Stimulated activated CD4-positive, alpha-beta T cell treated with anti-CD3 and anti-CD28 coated beads, TNF-alpha, amount 100 ng/mL, for 48 hours (primary cell): Measurements from ENCODE around the gene KDM4B.
"Not testable (repeated sequence)": the region's sequence is repeated elsewhere in the genome, so short reads cannot be mapped to it uniquely, and the experiment has no call there.

ENCODE experiments used
- DNase-seq, 3 donors: peaks; one replicate each; pipeline ENCODE4 v3.0.0-alpha.2; 2020; ENCODE audit warnings: low read depth in 3 of 3

The KDM4B gene

GRCh38 chr19:4967738-4968461, 1.0 kb upstream of the KDM4B start:
- no peak for DNase-seq

- no peak for DNase-seq
Measured at GRCh38 chr19:4969292-4969771, 419 bp downstream of the KDM4B start.

GRCh38 chr19:4969772-4970531, 1.0 kb downstream of the KDM4B start:
- no peak for DNase-seq

GRCh38 chr19:4970558-4971423, 1.9 kb downstream of the KDM4B start:
- DNase-seq: no peak

GRCh38 chr19:4971424-4971793, 2.5 kb downstream of the KDM4B start:
- peak in 1 of 3 donors; percentile 17 for DNase-seq

- DNase-seq: no peak
Measured at GRCh38 chr19:4971816-4972495, 3.0 kb downstream of the KDM4B start.

- DNase-seq: no peak
Measured at GRCh38 chr19:4972509-4973230, 3.8 kb downstream of the KDM4B start.

GRCh38 chr19:4974880-4975469, 6.1 kb downstream of the KDM4B start:
- no peak for DNase-seq

GRCh38 chr19:4975601-4976000, 6.7 kb downstream of the KDM4B start:
- not testable (repeated sequence) for DNase-seq

- no peak for DNase-seq
Measured at GRCh38 chr19:4976401-4977298, 7.7 kb downstream of the KDM4B start.

- no peak for DNase-seq
Measured at GRCh38 chr19:4977299-4978174, 8.6 kb downstream of the KDM4B start.

GRCh38 chr19:4979211-4979807, 10.4 kb downstream of the KDM4B start:
- no peak for DNase-seq

GRCh38 chr19:4980067-4980466, 11.2 kb downstream of the KDM4B start:
- DNase-seq: no peak

GRCh38 chr19:4980838-4981680, 12.1 kb downstream of the KDM4B start:
- no peak for DNase-seq

- DNase-seq: no peak
Measured at GRCh38 chr19:4981681-4981958, 12.7 kb downstream of the KDM4B start.

- no peak for DNase-seq
Measured at GRCh38 chr19:4983346-4984105, 14.6 kb downstream of the KDM4B start.

GRCh38 chr19:4984106-4984380, 15.1 kb downstream of the KDM4B start:
- no peak for DNase-seq
